NCI-H1417 treated with DMSO at 0.1 percent for 48 hours (cell line): Measurements from ENCODE around the gene NEK4.
"Not testable (repeated sequence)": the region's sequence is repeated elsewhere in the genome, so short reads cannot be mapped to it uniquely, and the experiment has no call there.

Experiments
- DNase-seq: peaks from one replicate; lab custom pipeline; 2025; lab: John Stamatoyannopoulos, UW

NEK4 gene

GRCh38 chr3:52731590-52731989 is 39.1 kb downstream of the NEK4 start:
- DNase-seq: no peak

GRCh38 chr3:52730681-52731080 is 40.1 kb downstream of the NEK4 start:
- DNase-seq: no peak

DNA sequence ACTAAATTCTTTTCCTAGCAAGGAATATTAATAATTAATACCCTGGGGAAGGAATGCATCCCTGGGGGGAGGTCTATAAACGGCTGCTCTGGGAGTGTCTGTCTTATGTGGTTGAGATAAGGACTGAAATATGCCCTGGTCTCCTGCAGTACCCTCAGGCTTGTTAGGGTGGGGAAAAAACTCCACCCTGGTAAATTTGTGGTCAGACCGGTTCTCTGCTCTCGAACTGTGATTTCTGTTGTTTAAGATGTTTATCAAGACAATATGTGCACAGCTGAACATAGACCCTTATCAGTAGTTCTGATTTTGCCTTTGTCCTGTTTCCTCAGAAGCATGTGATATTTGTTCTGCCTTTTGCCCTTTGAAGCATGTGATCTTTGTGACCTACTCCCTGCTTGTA is 42.0 kb downstream of the NEK4 start:
- DNase-seq: not testable (repeated sequence)

- DNase-seq: no peak
These were observed 46.2 kb downstream of the NEK4 start for GRCh38 chr3:52724511-52724910.

GRCh38 chr3:52723935-52724334 is 46.8 kb downstream of the NEK4 start:
- no peak for DNase-seq

DNA sequence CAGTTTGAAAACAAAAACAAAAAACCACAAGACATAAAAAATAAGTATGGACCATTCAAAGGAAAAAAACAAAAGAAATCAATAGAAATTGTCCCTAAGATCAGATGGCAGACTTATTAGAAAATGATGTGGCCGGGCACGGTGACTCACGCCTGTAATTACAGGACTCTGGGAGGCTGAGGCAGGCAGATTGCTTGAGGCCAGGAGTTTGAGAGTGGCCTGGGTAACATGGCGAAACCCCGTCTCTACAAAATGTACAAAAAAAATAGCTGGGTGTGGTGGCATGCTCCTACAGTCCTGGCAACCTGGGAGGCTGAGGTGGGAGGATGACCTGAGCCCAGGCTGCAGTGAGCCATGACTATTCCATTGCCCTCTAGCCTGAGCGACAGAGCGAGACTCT is 48.2 kb downstream of the NEK4 start:
- no peak for DNase-seq

- DNase-seq: no peak
These were observed 49.1 kb downstream of the NEK4 start for GRCh38 chr3:52721730-52722008.

DNA sequence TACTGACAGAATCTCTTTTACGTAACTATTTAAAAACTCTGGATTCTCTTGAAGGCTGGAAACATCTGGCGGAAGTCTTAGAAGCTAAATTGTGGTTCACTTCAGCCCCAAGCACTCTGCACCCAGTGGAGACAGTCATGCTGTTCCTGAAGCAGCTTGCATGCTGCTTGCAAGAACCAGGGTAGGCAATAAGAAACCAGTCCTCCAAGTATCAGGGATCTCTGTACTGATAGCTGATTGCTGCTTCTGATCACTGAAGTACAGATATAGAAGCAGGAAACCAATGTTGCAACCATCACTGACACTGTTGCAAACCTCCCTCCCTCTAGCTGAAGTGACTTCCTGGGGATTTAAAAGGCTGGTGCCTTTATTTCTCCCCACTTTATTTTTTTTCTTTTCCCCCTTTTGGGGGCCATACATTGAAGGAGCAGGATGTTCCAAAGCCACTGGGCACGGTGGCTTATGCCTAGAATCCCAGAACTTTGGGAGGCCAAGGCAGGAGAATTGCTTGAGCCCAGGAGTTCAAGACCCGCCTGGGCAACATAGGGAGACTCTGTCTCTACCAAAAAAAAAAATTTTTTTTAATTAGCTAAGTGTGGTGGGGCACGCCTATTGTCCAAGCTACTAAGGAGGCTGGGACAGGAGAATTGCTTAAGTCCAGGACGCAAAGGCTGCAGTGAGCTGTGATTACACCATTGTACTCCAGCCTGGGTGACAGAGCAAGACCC is 49.6 kb downstream of the NEK4 start:
- DNase-seq: no peak

DNA sequence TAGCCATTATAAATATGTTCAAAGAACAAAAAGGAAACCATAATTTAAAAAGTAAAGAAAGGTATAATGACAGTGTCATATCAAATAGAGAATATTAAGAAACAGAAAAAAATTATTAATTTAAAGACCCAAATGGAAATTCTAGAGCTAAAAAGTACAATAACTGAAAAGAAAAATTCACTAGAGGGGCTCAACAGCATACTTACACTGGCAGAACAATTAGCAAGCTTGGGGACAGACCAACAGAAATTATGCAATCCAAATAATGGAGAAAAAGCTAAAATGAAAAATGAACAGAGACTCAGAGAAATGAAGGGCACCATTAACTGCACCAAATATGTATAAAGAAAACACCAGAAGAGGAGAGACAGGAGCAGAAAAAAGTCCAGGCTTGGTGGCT is 51.1 kb downstream of the NEK4 start:
- no peak for DNase-seq

DNA sequence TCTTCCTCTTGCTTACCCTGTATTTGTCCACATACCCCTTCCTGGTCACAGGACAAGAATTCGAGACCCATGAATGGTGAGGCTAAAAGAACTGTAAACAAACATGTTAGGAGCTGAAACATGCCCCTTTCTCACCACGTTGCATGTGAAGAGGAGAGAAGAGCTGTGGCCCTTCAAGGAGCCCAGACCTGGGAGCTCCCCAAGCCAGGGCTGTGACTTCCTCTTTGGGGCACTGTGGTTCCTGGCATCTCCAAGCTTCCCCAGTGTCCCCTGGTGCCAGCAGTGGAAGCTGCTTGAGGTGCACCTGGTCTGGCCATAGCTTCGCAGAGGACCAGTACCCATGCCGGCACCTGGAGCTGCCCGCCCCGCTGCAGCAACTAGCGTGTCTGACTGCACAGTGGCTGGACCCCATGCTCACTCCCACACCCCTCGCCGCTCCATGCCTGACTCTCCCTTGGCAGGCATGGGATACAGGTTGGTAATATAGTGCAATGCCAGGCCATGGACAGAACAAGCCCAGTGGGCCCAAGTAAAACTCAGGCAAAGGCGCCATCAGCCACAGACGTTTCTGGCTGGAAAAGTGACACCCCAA is 54.9 kb downstream of the NEK4 start:
- no peak for DNase-seq

- DNase-seq: no peak
These were observed 56.1 kb downstream of the NEK4 start for GRCh38 chr3:52714335-52715302.

GRCh38 chr3:52712291-52713212 is 58.2 kb downstream of the NEK4 start:
- DNase-seq: no peak

DNA sequence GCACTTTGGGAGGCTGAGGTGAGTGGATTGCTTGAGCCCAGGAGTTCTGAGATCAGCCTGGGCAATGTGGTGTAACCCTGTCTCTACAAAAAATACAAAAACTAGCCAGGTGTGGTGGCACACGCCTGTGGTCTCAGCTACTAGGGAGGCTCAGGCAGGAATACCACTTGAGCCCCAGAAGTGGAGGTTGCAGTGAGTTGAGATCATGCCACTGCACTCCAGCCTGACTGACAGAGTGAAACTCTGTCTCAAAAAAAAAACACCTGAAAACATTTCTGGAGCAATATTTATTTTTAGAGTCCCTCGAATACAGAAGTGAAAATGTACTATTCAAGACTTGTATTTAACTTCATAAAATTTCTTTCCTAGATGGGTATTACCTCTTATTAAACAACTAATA is 60.2 kb downstream of the NEK4 start:
- no peak for DNase-seq

- no peak for DNase-seq
These were observed 63.2 kb downstream of the NEK4 start for GRCh38 chr3:52707585-52707984.

GRCh38 chr3:52705688-52706686 is 64.8 kb downstream of the NEK4 start, which contains the start of the genes GLT8D1 and SPCS1:
GLT8D1 (minus strand) TSS chr3:52705791; CDS start chr3:52700460, 5,331 bp downstream.
SPCS1 (plus strand) TSS chr3:52706106; CDS start chr3:52706247, 141 bp downstream.
- peak; percentile 11 for DNase-seq

- no peak for DNase-seq
These were observed 65.4 kb downstream of the NEK4 start for GRCh38 chr3:52705438-52705687.

- DNase-seq: no peak
These were observed 65.9 kb downstream of the NEK4 start for GRCh38 chr3:52704611-52705437.

GRCh38 chr3:52703341-52703740 is 67.4 kb downstream of the NEK4 start:
- no peak for DNase-seq

- DNase-seq: no peak
These were observed 73.1 kb downstream of the NEK4 start for GRCh38 chr3:52697632-52697965.
